HG02759 (cell line): Measurements from ENCODE around the gene FLT3.
"Not testable (repeated sequence)": the region's sequence is repeated elsewhere in the genome, so short reads cannot be mapped to it uniquely, and the experiment has no call there.

ENCODE experiments used
- ATAC-seq: cut with Tn5 transposase; IDR thresholded peaks from one replicate; pipeline ENCODE4 v1.9.1; 2021; ENCODE audit warnings: mild to moderate bottlenecking, moderate library complexity; ENCODE audit not compliant: unreplicated experiment

The FLT3 gene

GRCh38 chr13:28005016-28005415 lies 95.4 kb downstream of the FLT3 start:
- not testable (repeated sequence) for ATAC-seq

- ATAC-seq = no peak
Observed at GRCh38 chr13:28002886-28003698, 97.3 kb downstream of the FLT3 start.

- ATAC-seq = no peak
Observed at GRCh38 chr13:28001837-28002473, 98.4 kb downstream of the FLT3 start.

GRCh38 chr13:28001049-28001448 lies 99.3 kb downstream of the FLT3 start:
- no peak for ATAC-seq

GRCh38 chr13:28000567-28000966 lies 99.8 kb downstream of the FLT3 start:
- no peak for ATAC-seq

- peak; percentile 50 for ATAC-seq
Observed at GRCh38 chr13:27997904-27998522, 102.4 kb downstream of the FLT3 start.

- no peak for ATAC-seq
Observed at GRCh38 chr13:27991881-27992280, 108.5 kb downstream of the FLT3 start.

- no peak for ATAC-seq
Observed at GRCh38 chr13:27988520-27988919, 111.9 kb downstream of the FLT3 start, which contains the start of gene URAD. Gene URAD (minus strand): TSS chr13:27988693. CDS start chr13:27988637, 56 bp downstream.

GRCh38 chr13:27985600-27985999 lies 114.8 kb downstream of the FLT3 start:
- no peak for ATAC-seq

GRCh38 chr13:27982361-27982760 lies 118.0 kb downstream of the FLT3 start:
- no peak for ATAC-seq

- ATAC-seq = no peak
Observed at GRCh38 chr13:27981006-27981708, 119.2 kb downstream of the FLT3 start.

GRCh38 chr13:27980280-27980998 lies 119.9 kb downstream of the FLT3 start:
- ATAC-seq = no peak

GRCh38 chr13:27979765-27980279 lies 120.6 kb downstream of the FLT3 start:
- ATAC-seq = no peak

GRCh38 chr13:27979001-27979643 lies 121.3 kb downstream of the FLT3 start:
- ATAC-seq = no peak

- no peak for ATAC-seq
Observed at GRCh38 chr13:27978301-27978968, 121.9 kb downstream of the FLT3 start.

GRCh38 chr13:27977476-27978300 lies 122.7 kb downstream of the FLT3 start:
- ATAC-seq = no peak

- ATAC-seq = no peak
Observed at GRCh38 chr13:27976362-27977091, 123.8 kb downstream of the FLT3 start.
